Colon (tissue), 2 donors: ENCODE results near the gene ZNF648.
"Not testable (repeated sequence)": the region's sequence is repeated elsewhere in the genome, so short reads cannot be mapped to it uniquely, and the experiment has no call there.

Experiments used
- FAIRE-seq: peaks from 2 replicates; lab custom pipeline; 2012; peaks lifted over from hg19 to GRCh38; lab: Jason Lieb, UNC
- donor health status: control.
- donor health status: control.

ZNF648 gene

DNA sequence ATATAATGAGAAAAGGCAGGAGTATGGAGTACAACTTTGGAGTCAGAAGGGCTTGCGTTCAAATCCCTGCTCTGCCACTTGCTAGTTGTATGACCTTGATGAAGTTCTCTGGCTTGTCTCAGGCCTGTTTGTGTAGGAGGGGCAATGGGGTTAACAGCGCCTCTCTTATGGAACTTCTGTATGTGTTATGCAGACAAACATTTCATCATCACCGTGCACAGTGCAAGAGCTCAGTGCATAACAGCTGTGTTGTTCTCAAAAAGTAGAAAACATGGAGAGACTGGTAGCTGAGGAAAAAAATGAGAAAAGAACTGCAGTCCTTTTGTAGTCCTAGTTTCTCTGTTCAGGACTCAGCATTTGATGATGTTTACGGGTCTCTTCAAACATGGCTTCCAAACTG, 10.4 kb upstream of the ZNF648 start:
- FAIRE-seq, result no peak

GRCh38 chr1:182069028-182069466, 7.5 kb upstream of the ZNF648 start:
- no peak for FAIRE-seq

- no peak for FAIRE-seq
Observed at GRCh38 chr1:182066934-182067333, 5.4 kb upstream of the ZNF648 start.

DNA sequence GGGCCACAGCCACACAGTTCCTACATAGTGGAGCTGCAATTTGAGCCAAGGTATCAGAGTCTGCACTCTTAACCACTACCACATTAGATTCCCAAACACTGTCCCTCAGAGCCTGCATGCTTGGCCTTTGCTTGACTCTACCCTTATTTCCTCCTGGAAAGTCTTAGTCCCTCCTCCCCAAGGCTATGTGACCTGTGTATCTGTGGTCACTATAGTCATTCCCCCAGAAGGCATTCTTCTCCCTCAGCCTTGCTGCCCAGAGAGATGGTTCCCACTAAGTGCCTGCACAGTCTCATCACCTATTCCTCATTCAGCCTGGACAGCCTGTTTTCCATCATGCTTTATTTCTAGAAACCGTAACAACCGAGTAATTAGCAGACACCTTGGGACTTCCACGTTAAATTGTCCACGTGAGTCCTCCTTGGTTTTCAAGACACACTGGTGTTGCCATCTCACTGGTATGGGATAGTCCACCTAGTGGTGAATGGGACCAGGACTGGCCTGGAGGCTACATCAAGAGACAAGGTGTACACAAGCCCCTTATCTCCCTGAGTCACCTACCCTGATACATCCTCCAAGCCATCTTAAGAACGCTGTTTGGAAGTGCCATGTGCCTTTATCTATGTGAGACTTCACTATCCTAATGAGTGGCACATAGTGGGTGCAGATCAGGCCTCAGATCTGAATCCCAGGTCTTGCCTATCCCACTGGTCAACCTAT, 3.8 kb upstream of the ZNF648 start:
- no peak for FAIRE-seq

GRCh38 chr1:182064611-182065010, 3.1 kb upstream of the ZNF648 start:
- FAIRE-seq, result no peak

DNA sequence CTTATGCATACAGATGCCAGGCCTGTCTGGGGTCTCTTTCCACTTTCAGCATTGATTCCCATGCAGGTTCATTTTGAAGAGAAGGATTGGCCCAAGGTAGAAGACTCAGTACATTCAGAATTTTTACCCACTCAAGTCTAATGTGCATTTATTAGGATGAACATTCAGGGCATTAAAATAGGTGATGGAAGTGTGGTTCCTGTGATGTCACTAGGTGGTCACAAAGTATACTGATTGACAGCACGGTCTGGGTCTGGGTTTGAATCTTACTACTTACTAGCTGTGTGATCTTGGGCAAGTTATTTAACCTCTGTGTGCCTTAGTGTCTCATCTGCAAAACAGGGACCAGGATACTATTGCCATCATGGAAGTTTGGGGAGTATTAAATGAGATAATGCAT, 711 bp upstream of the ZNF648 start:
- no peak for FAIRE-seq

- FAIRE-seq, result no peak
Observed at GRCh38 chr1:182060877-182061276, 635 bp downstream of the ZNF648 start.

DNA sequence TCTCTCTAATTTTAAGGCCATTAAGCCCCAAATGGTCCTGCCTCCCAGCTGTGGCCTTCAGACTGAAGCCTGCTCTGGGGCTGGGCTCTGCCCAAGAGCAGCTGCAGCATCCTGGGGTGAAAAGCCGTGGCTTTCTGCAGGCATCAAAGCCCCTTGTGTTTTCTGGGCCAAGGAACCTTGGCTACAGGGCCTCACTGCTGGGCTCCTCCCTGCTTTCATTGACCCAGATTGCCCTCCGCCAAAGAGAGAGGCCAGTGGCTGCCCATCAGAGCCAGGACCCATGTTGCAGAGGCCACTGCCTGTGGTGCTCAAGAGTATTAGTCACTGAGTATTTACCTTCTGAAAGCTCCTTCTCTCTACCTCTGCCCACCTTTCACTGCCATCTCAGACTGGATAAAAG, 1.6 kb downstream of the ZNF648 start:
- FAIRE-seq, result no peak

DNA sequence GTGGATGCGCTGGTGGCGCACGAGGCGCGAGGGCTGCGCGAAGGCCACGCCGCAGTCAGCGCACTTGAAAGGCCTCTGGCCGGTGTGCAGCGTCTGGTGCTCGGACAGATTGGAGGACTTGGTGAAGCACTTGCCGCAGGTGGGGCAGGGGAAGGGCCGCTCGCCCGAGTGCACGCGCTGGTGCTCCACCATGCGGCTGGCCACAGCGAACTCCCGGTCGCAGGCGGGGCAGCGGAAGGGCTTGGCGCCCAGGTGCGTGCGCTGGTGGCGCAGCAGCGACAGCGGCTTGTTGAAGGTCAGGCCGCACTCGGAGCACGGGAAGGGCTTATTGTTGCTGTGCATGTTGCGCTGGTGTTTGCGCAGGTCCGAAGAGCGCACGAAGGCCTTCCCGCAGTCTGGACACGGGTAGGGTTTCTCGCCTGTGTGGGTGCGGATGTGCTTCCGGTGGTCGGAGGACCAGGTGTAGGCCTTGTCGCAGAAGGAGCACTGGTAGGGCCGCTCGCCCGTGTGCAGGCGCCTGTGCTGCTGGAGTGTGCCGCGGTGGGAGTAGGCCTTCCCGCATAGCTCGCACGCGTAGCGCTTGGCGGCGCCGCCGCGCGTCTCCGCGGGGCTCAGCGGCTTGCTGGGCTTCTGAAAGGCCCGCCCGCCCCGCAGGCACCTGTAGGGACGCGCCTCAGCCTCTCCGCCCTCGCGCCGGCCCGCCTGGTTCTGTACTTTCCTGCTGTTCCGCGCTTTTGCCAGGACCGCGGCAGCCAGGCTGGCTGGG, 4.7 kb downstream of the ZNF648 start:
- no peak for FAIRE-seq

GRCh38 chr1:182054698-182055326, 6.7 kb downstream of the ZNF648 start:
- no peak for FAIRE-seq

- FAIRE-seq, result no peak
Observed at GRCh38 chr1:182052355-182052754, 9.2 kb downstream of the ZNF648 start.

DNA sequence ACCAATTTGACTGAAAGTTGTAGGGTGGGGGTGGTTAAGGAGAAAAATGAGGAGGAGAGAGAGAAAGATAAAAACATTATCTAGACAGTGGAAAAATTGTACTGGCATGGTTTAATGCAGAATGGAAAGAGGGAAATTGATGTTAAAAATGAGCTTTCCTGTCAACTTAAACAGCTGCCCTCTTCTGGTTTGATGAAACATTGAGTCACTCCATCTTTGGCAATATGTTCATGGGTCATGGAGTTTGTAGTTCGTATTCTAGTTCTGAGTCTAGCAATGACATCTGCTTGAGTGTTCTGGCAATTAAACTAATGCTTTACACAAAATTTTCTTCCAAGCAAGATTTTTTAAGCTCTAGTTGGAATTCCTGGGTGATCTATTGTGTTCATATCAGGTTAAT, 9.6 kb downstream of the ZNF648 start:
- FAIRE-seq, result no peak

- FAIRE-seq, result no peak
Observed at GRCh38 chr1:182050481-182051448, 10.7 kb downstream of the ZNF648 start.

DNA sequence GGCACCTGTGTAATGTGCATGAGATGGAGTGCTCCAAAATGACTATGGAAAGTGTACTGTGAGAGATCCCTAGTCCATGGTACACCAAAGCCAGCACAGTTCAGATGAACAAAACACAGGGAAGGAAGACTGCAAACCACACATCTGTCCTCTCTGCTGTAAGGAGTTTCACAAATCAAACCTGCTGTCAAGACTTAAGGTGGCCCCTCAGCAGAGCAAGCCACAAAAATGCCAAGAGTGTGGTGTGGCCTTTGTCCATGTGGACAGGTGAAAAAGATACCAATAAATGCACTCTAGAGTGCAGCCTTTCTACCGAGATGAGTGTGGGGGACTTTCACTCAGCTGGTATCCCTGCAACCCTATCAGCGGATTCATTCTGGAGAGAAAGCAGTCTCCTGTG, 12.9 kb downstream of the ZNF648 start:
- no peak for FAIRE-seq

DNA sequence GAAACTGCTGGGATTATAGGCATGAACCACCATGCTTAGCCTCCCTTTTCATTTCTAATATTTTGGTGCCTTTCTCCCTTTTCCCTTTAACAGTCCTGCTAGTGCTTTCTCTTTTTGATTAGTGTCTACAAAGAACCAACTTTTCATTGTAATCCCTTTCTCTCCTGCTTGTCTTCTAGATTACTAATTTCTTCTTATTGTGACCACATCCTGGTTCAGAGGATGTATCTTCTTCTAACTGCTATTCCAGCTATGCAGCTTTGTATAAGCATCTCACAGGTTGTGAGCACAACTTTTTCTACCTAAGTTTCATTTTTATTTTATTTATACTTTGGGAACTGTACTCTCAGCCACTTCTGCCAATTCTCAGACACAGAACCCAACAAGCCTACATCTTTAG, 14.7 kb downstream of the ZNF648 start:
- no peak for FAIRE-seq

GRCh38 chr1:182045481-182045880, 16.0 kb downstream of the ZNF648 start:
- not testable (repeated sequence) for FAIRE-seq

GRCh38 chr1:182041615-182042014, 19.9 kb downstream of the ZNF648 start:
- FAIRE-seq, result no peak

DNA sequence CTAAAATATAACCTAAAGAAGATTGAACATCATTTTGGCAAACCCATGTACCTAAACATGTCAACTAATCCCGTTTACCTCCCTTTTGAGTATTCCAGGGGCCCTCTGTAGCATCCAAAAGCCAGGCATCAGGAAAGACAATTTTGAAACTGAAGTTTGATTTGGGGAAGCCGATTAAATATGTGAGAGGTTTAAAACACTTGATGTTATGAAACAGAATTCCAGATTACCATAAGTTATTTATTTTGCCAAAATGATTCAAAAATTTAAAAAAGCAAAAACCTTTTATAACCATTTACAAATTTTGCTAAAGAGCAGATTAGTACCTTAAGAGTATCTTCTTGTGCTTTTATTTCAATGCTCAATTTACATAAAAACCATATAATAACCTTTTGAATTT, 23.3 kb downstream of the ZNF648 start:
- no peak for FAIRE-seq

GRCh38 chr1:182035097-182035770, 26.3 kb downstream of the ZNF648 start:
- no peak for FAIRE-seq

DNA sequence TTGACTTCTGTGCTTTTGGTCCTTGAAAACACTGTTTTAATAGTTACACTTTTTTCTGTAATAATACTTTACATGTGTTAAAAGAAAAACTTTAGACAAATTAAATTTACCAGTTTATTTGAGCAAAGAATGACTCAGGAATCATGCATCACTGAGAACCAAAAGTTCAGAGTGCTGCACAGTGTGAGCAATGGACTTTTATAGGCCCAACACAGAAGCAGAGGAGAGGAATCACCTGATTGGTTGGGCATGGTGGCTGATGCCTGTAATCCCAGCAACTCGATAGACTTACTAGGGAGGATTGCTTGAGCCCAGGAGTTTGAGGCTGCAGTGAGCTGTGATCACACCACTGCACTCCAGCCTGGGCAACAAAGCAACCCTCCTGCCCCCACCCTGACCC, 29.3 kb downstream of the ZNF648 start:
- no peak for FAIRE-seq
